A549 (cell line): ENCODE data around the gene EFCAB11. TPM values are rescaled to one million over a fixed set of nuclear protein-coding genes. Genes with fewer than 3 reads are reported as not detected.

Experiments
- ATAC-seq, 2 experiments: fragments of 200-7000 bp in 1 of 2; fragments of >200 bp in 1 of 2; cut with Nextera tagmentation in 1 of 2; cut with Tn5 transposase in 1 of 2; 3 replicates each; pipeline versions ENCODE4 v1.8.0 to v1.9.1; 2018 to 2020; ENCODE audit warnings: mild to moderate bottlenecking in 1 of 2, moderate library complexity in 1 of 2
- CTCF ChIA-PET: fragments of 300-600 bp; sonication (Branson Sonifier 250); formaldehyde crosslinking; extraction: SDS; loops from one replicate; lab custom pipeline; 2021; ENCODE audit warnings: antibody characterized with exemption, inconsistent platforms; lab: Yijun Ruan, JAX
- POLR2A ChIA-PET: fragments of 350-600 bp; formaldehyde crosslinking; extraction: SDS; loops from one replicate; lab custom pipeline; 2021; ENCODE audit warnings: antibody characterized with exemption, inconsistent platforms; lab: Yijun Ruan, JAX
- DNase-seq, 2 experiments: peaks; one replicate each; pipeline versions ENCODE4 v3.0.0 to v3.0.0-alpha.2; 2011 to 2016; ENCODE audit warnings: low read depth in 1 of 2, low spot score in 1 of 2
- FAIRE-seq: peaks from 2 replicates; lab custom pipeline; 2011; peaks lifted over from hg19 to GRCh38; lab: Jason Lieb, UNC
- H3K27ac ChIP-seq, 2 experiments: fragments of >200 bp; sonication (Bioruptor Twin); formaldehyde crosslinking; 3 replicates each; pipeline ENCODE4 v1.5.1; 2016 to 2017
- H3K4me1 ChIP-seq: fragments of >200 bp; sonication (Bioruptor Twin); formaldehyde crosslinking; 3 replicates; pipeline ENCODE4 v1.6.1; 2016
- H3K4me2 ChIP-seq: fragments of >200 bp; sonication (Bioruptor Twin); formaldehyde crosslinking; 3 replicates; pipeline ENCODE4 v1.6.1; 2016
- H3K4me3 ChIP-seq: fragments of >200 bp; sonication (Bioruptor Twin); formaldehyde crosslinking; 3 replicates; pipeline ENCODE4 v1.5.1; 2016
- H3K9me3 ChIP-seq: fragments of >200 bp; sonication (Bioruptor Twin); formaldehyde crosslinking; 3 replicates; pipeline ENCODE4 v1.6.1; 2016
- CBX2 ChIP-seq: fragments of 200-600 bp; sonication (generic); IDR thresholded peaks from 2 replicates; pipeline ENCODE4 v1.6.1; 2016; ENCODE audit warnings: low read depth, mild to moderate bottlenecking, borderline replicate concordance
- CBX8 ChIP-seq: fragments of 200-600 bp; sonication (generic); IDR thresholded peaks from 2 replicates; pipeline ENCODE4 v1.6.1; 2016
- CEBPB ChIP-seq, 2 experiments: fragments of >200 bp in 1 of 2; sonication (Bioruptor Twin) in 1 of 2; formaldehyde crosslinking in 1 of 2; IDR thresholded peaks; 2 replicates each; pipeline ENCODE4 v1.6.1; 2012 to 2016
- CHD4 ChIP-seq: fragments of 200-600 bp; sonication (generic); IDR thresholded peaks from 2 replicates; pipeline ENCODE4 v1.6.1; 2016; ENCODE audit warnings: antibody characterized with exemption, mild to moderate bottlenecking, borderline replicate concordance
- GATA3 ChIP-seq: IDR thresholded peaks from 2 replicates; pipeline ENCODE4 v1.6.1; 2012; ENCODE audit warnings: borderline replicate concordance
- HOXB5 ChIP-seq: fragments of 250-450 bp; sonication (Bioruptor Pico); IDR thresholded peaks from 2 replicates; pipeline ENCODE4 v1.5.0; 2020; ENCODE audit warnings: mild to moderate bottlenecking, moderate library complexity
- JUNB ChIP-seq: fragments of >200 bp; sonication (Bioruptor Twin); formaldehyde crosslinking; IDR thresholded peaks from 2 replicates; pipeline ENCODE4 v1.6.1; 2016
- NPAS2 ChIP-seq: fragments of 250-450 bp; sonication (Bioruptor Pico); IDR thresholded peaks from 2 replicates; pipeline ENCODE4 v1.8.0; 2022; ENCODE audit warnings: mild to moderate bottlenecking, moderate library complexity, borderline replicate concordance
- NR3C1 ChIP-seq: fragments of >200 bp; sonication (Bioruptor Twin); formaldehyde crosslinking; IDR thresholded peaks from 3 replicates; pipeline ENCODE4 v1.6.1; 2017
- POLR2A ChIP-seq: IDR thresholded peaks from 2 replicates; pipeline ENCODE4 v1.6.1; 2012; ENCODE audit warnings: mild to moderate bottlenecking, low read length
- RFX5 ChIP-seq: fragments of 450-650 bp; IDR thresholded peaks from 2 replicates; pipeline ENCODE4 v1.7.1; 2014; ENCODE audit warnings: antibody characterized with exemption, mild to moderate bottlenecking, moderate library complexity
- SMC3 ChIP-seq: fragments of >200 bp; sonication (Bioruptor Twin); formaldehyde crosslinking; IDR thresholded peaks from 3 replicates; pipeline ENCODE4 v1.6.1; 2018; ENCODE audit warnings: inconsistent platforms
- SREBF2 ChIP-seq: fragments of 450-650 bp; IDR thresholded peaks from 2 replicates; pipeline ENCODE4 v1.6.1; 2014; ENCODE audit warnings: mild to moderate bottlenecking, moderate library complexity
- TP53 ChIP-seq: fragments of 250-450 bp; sonication (Bioruptor Pico); IDR thresholded peaks from 2 replicates; pipeline ENCODE4 v1.5.0; 2021; ENCODE audit warnings: mild to moderate bottlenecking, moderate library complexity
- ZC3H11A ChIP-seq: fragments of 450-650 bp; IDR thresholded peaks from 2 replicates; pipeline ENCODE4 v1.6.1; 2014; ENCODE audit warnings: antibody characterized with exemption, mild to moderate bottlenecking
- ZNF302 ChIP-seq: fragments of 250-450 bp; sonication (Bioruptor Pico); IDR thresholded peaks from 2 replicates; pipeline ENCODE4 v1.9.0; 2021; ENCODE audit warnings: inconsistent platforms, mild to moderate bottlenecking, moderate library complexity
- WGBS: methylation state at CpG from one replicate; pipeline ENCODE4 v1.1.6; 2017; ENCODE audit errors: missing lambda C conversion rate; 5-methylcytosine and 5-hydroxymethylcytosine counted together
- polyA plus RNA-seq, 4 experiments: library from polyadenylated mRNA; depleted of rRNA in 3 of 4; stranded (reverse); fragments of >200 nt; fragmentation: RNase III in 1 of 4; extraction: RNeasy Plus Mini Kit Qiagen cat#74134 plus additional on column Dnase treatment in 1 of 4; gene quantifications; 2 replicates in 3 of 4; 3 replicates in 1 of 4; pipeline ENCODE4 v1.2.3, GENCODE V29; 2011 to 2017
- TF ChIP-seq, protein P1 (sequence below): fragments of >200 bp; sonication (Bioruptor Twin); formaldehyde crosslinking; IDR thresholded peaks from 3 replicates; pipeline ENCODE4 v1.5.1; 2016
- TF ChIP-seq, protein P2 (sequence below): fragments of 200-600 bp; sonication (generic); IDR thresholded peaks from 2 replicates; pipeline ENCODE4 v1.6.1; 2016; ENCODE audit warnings: antibody characterized with exemption, mild to moderate bottlenecking, moderate library complexity
- TF ChIP-seq, protein P3 (sequence below): fragments of >200 bp; sonication (Bioruptor Twin); formaldehyde crosslinking; IDR thresholded peaks from 2 replicates; pipeline ENCODE4 v1.6.1; 2016
- TF ChIP-seq, protein P4 (sequence below): fragments of >200 bp; sonication (Bioruptor Twin); formaldehyde crosslinking; IDR thresholded peaks from 3 replicates; pipeline ENCODE4 v1.6.1; 2016

Gene EFCAB11
- polyA plus RNA-seq, 2 of the 4 experiments (the other 2 are of a cell fraction), result 18.8 to 19.6 TPM

DNA sequence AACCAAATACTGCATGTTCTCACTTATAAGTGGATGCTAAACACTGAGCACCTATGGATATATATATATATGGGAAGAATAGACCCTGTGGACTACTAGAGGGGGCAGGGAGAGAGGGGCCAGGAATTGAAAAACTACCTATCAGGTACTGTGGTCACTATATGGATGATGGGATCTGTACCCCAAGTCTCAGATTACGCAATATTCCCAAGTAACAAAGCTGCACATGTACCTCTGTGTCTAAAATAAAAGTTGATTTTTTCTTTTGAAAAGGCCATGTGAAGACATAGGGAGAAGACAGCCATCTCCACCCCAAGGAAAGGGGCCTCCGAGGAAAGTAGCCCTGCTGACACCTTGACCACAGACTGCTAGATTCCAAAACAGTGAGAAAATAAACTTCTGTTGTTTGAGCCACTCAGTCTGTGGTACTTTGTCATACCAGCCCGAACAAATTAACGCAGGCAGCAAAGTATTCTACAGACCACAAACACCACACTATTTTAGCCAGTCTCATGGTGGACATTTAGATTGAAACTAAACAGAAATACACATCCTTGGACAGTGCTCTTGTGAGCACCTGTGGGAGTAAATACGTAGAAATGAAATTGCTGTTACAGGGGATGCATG is 197.1 kb downstream of the EFCAB11 start:
- TF ChIP-seq ZNF302 (CRISPR knock-in tag) (no peak), CEBPB (IDR thresholded peaks at IDR 0.05) (peak; percentile 29 to 48; a peak in 2 of 4 replicates), ZC3H11A (no peak), JUNB (no peak), SREBF2 (no peak)
- TF ChIP-seq, protein P1, sequence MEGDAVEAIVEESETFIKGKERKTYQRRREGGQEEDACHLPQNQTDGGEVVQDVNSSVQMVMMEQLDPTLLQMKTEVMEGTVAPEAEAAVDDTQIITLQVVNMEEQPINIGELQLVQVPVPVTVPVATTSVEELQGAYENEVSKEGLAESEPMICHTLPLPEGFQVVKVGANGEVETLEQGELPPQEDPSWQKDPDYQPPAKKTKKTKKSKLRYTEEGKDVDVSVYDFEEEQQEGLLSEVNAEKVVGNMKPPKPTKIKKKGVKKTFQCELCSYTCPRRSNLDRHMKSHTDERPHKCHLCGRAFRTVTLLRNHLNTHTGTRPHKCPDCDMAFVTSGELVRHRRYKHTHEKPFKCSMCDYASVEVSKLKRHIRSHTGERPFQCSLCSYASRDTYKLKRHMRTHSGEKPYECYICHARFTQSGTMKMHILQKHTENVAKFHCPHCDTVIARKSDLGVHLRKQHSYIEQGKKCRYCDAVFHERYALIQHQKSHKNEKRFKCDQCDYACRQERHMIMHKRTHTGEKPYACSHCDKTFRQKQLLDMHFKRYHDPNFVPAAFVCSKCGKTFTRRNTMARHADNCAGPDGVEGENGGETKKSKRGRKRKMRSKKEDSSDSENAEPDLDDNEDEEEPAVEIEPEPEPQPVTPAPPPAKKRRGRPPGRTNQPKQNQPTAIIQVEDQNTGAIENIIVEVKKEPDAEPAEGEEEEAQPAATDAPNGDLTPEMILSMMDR, result no peak
- no peak for ATAC-seq
- WGBS, result 13% methylated on average over 5 of the region's 5 CpGs
- ChIA-PET POLR2A (no interaction called here), CTCF (no interaction called here)
- no peak for FAIRE-seq
- H3K4me2 ChIP-seq, result no peak overlapping the region
- no peak for DNase-seq
- no peaks in the 10 kb centered on the region for H3K9me3 ChIP-seq
- H3K4me3 ChIP-seq, result no peak overlapping the region
- H3K27ac ChIP-seq, result no peak overlapping the region
- no peaks in the 10 kb centered on the region for H3K4me1 ChIP-seq

DNA sequence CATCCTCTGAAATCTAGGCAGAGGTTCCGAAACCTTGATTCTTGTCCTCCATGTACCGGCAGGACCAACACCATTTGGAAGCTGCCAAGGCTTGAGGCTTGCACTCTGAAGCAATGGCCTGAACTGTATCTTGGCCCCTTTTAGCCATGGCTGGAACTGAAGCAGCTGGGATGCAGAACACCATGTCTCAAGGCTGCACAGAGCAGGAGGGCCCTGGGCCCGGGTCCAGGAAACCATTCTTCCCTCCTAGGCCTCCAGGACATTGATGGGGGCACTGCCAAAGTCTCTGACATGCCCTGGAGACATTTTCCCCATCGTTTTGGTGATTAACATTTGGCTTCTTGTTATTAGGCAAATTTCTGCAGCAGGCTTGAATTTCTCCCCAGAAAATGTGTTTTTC is 198.7 kb downstream of the EFCAB11 start:
- POLR2A ChIA-PET, result no interaction called here
- DNase-seq, result no peak
- TF ChIP-seq CEBPB (IDR thresholded peaks at IDR 0.05), result no peak
- TF ChIP-seq CHD4, result no peak
- TF ChIP-seq HOXB5 (CRISPR knock-in tag), result no peak
- no peak for TF ChIP-seq TP53
- TF ChIP-seq, protein P2, sequence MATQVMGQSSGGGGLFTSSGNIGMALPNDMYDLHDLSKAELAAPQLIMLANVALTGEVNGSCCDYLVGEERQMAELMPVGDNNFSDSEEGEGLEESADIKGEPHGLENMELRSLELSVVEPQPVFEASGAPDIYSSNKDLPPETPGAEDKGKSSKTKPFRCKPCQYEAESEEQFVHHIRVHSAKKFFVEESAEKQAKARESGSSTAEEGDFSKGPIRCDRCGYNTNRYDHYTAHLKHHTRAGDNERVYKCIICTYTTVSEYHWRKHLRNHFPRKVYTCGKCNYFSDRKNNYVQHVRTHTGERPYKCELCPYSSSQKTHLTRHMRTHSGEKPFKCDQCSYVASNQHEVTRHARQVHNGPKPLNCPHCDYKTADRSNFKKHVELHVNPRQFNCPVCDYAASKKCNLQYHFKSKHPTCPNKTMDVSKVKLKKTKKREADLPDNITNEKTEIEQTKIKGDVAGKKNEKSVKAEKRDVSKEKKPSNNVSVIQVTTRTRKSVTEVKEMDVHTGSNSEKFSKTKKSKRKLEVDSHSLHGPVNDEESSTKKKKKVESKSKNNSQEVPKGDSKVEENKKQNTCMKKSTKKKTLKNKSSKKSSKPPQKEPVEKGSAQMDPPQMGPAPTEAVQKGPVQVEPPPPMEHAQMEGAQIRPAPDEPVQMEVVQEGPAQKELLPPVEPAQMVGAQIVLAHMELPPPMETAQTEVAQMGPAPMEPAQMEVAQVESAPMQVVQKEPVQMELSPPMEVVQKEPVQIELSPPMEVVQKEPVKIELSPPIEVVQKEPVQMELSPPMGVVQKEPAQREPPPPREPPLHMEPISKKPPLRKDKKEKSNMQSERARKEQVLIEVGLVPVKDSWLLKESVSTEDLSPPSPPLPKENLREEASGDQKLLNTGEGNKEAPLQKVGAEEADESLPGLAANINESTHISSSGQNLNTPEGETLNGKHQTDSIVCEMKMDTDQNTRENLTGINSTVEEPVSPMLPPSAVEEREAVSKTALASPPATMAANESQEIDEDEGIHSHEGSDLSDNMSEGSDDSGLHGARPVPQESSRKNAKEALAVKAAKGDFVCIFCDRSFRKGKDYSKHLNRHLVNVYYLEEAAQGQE, result no peak
- TF ChIP-seq, protein P3, sequence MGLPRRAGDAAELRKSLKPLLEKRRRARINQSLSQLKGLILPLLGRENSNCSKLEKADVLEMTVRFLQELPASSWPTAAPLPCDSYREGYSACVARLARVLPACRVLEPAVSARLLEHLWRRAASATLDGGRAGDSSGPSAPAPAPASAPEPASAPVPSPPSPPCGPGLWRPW, result no peak
- TF ChIP-seq CBX2, result no peak
- TF ChIP-seq POLR2A, result no peak
- no peak for TF ChIP-seq NR3C1
- no peak for TF ChIP-seq CBX8
- TF ChIP-seq, protein P4, sequence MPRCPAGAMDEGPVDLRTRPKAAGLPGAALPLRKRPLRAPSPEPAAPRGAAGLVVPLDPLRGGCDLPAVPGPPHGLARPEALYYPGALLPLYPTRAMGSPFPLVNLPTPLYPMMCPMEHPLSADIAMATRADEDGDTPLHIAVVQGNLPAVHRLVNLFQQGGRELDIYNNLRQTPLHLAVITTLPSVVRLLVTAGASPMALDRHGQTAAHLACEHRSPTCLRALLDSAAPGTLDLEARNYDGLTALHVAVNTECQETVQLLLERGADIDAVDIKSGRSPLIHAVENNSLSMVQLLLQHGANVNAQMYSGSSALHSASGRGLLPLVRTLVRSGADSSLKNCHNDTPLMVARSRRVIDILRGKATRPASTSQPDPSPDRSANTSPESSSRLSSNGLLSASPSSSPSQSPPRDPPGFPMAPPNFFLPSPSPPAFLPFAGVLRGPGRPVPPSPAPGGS, result no peak
- no peak for TF ChIP-seq ZC3H11A
- TF ChIP-seq RFX5, result no peak
- TF ChIP-seq GATA3, result no peak
- no peak for TF ChIP-seq SMC3
- no peak for TF ChIP-seq NPAS2 (CRISPR knock-in tag)
- TF ChIP-seq, all 56 proteins: peak for 0
- no peaks in the 10 kb centered on the region for H3K4me1 ChIP-seq
- CTCF ChIA-PET, result no interaction called here
- H3K4me3 ChIP-seq, result no peak overlapping the region
- no peaks in the 10 kb centered on the region for H3K9me3 ChIP-seq
- H3K4me2 ChIP-seq, result no peak overlapping the region
- FAIRE-seq (no peak), ATAC-seq (no peak)
- H3K27ac ChIP-seq, result no peak overlapping the region
- 38% methylated on average over 4 of the region's 4 CpGs for WGBS
